Ectodermal cell (in vitro differentiated cells): Measurements from ENCODE around the gene BCAT1.

ENCODE experiments used
- H3K27ac ChIP-seq: 2 replicates; pipeline ENCODE4 v1.7.0; 2013; ENCODE audit warnings: mild to moderate bottlenecking, low read depth, low read length; ENCODE audit not compliant: insufficient read depth, poor library complexity, severe bottlenecking
- H3K27me3 ChIP-seq: 2 replicates; pipeline ENCODE4 v1.7.0; 2013; ENCODE audit warnings: mild to moderate bottlenecking, low read length; ENCODE audit not compliant: insufficient read depth, control insufficient read depth, poor library complexity, severe bottlenecking
- H3K36me3 ChIP-seq: one replicate; pipeline ENCODE4 v1.7.0; 2013; ENCODE audit warnings: low read length; ENCODE audit not compliant: control insufficient read depth, insufficient read depth
- H3K4me1 ChIP-seq: one replicate; pipeline ENCODE4 v1.7.0; 2013; ENCODE audit warnings: low read length; ENCODE audit not compliant: control insufficient read depth, insufficient read depth
- H3K4me3 ChIP-seq: 2 replicates; pipeline ENCODE4 v1.7.0; 2013; ENCODE audit warnings: low read depth, low read length, control low read depth; ENCODE audit not compliant: insufficient read depth
- H3K9me3 ChIP-seq: 2 replicates; pipeline ENCODE4 v1.7.0; 2013; ENCODE audit warnings: mild to moderate bottlenecking, low read length, moderate library complexity; ENCODE audit not compliant: control insufficient read depth
- WGBS, 2 experiments: methylation state at CpG; one replicate each; pipeline ENCODE4 v1.1.7; 2013; ENCODE audit warnings: missing lambda C conversion rate in 2 of 2; 5-methylcytosine and 5-hydroxymethylcytosine counted together

The BCAT1 gene

DNA sequence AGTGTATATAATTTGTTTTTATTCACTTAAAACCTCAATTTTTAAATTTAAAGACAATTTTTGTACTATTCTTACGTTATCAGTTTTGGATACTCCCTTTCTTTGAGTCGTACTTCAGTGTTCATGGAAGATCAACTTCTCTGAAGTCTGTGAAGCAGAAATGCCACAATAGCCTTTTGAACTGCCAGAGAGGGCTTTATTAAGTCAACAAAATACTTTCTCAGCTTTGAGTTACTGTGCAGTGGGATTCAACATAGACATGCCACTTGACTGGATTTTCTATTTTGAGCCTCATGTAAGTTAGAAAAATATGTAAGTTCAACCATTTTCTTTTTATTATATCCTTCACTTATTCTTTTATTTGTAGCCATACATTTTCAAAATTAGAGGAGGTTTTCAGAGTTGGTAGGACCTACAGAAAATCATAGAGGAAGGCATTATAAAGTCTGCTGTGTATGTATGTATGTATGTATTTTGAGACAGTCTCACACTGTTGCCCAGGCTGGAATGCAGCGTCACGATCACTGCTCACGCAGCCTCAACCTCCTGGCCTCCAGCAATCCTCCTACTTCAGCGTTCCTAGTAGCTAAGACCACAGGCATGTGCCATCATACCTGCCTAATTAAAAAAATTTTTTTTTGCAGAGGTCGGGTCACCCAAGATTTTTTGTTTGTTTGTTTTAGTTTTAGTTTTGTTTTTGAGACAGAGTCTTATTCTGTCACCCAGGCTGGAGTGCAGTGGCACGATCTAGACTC lies 31.3 kb upstream of the BCAT1 start:
- no peaks in the 10 kb centered on the region for H3K27me3 ChIP-seq
- WGBS, 2 experiments = 93 to 97% methylated on average over 8 of the region's 8 CpGs
- H3K27ac ChIP-seq = no peak overlapping the region
- no peak overlapping the region for H3K4me3 ChIP-seq
- H3K36me3 ChIP-seq = no peaks in the 10 kb centered on the region
- H3K4me1 ChIP-seq = no peaks in the 10 kb centered on the region
- H3K9me3 ChIP-seq = no peaks in the 10 kb centered on the region

DNA sequence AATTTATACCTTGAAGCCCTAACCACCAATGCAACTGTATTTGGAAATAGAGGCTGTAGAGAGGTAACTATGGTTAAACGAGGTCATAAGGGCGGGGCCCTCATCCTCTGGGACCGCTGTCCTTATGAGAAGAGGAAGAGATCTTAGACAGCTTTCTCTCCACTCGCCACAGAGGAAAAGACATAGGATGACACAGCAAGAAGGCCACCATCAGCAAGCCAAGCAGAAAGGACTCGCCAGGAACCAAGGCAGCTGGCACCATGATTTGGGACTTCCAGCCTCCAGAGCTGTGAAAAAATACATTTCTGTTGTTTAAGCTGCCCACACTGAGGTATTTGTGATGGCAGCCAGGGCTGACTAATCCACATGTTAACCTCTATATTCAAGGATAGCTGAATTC lies 30.4 kb upstream of the BCAT1 start:
- Histone ChIP-seq H3K36me3 (no peaks in the 10 kb centered on the region), H3K27ac (no peak overlapping the region), H3K27me3 (no peaks in the 10 kb centered on the region), H3K9me3 (no peaks in the 10 kb centered on the region), H3K4me3 (no peak overlapping the region), H3K4me1 (no peaks in the 10 kb centered on the region)
- WGBS, 2 experiments = 96 to 97% methylated on average over 5 of the region's 5 CpGs

DNA sequence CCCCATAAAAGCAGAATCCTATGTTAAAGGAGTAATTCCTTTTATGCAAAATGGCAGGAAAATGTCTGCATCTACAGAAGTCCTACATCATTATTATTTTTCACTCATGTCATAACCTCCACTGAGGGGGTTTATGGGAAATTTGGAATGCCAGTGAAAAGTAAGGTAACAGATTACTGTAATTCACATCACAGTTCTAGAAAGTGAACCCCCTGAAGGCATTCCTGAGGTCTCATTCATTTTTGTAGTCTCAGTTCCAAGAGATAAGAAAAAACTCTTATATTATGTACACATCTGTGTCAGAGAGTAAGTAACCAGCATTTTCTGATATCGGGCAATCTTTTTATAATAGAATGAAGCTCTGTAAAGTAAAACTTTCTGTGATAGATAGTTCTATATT lies 28.8 kb upstream of the BCAT1 start:
- Histone ChIP-seq H3K27me3 (no peaks in the 10 kb centered on the region), H3K27ac (no peak overlapping the region), H3K36me3 (no peaks in the 10 kb centered on the region), H3K9me3 (no peaks in the 10 kb centered on the region), H3K4me1 (no peaks in the 10 kb centered on the region), H3K4me3 (no peak overlapping the region)
- WGBS, 2 experiments = 100% methylated on average over 1 of the region's 1 CpG; no CpG with 5 or more reads in 1 of the 2 experiments

DNA sequence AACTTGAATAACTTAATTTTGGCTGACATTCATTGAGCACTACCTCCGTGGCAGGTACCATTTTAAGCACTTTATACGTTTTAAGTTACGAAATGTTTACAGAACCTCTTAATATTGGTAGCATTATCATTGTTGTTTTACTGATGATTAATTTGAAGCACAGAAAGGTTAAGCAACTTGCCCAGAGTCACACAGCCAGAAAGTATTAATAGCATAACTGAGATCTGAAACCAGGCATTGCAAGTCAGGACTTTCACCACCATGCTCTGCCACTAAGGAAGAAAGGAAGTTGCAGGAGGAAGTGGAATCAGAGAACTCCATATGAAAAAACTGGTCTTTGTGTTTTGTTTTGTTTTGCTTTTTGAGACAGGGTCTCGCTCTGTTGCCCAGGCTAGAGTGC lies 28.2 kb upstream of the BCAT1 start:
- Histone ChIP-seq H3K27ac (no peak overlapping the region), H3K27me3 (no peaks in the 10 kb centered on the region), H3K4me1 (no peaks in the 10 kb centered on the region), H3K4me3 (no peak overlapping the region), H3K36me3 (no peaks in the 10 kb centered on the region), H3K9me3 (no peaks in the 10 kb centered on the region)
- WGBS, 2 experiments = 69 to 72% methylated on average over 4 of the region's 4 CpGs

DNA sequence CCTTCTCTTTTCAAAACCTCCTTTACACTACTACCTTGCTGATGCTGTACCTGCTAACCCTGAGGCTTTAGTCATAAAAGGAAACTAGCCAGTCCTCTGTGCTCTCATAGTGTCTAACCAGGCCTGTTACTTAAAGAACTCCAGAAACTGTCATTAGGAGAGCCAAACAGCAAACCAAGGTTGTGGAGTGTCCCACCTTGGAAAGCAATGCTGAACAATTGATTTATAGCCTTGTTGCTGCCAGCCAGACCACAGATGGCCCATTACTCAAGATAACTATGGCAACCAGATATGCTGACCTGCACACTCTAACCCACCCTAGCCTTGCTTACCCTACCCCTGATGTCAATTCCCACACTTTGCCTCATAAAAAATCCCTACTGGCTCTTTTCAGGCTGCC lies 26.5 kb upstream of the BCAT1 start:
- H3K36me3 ChIP-seq = no peaks in the 10 kb centered on the region
- no peaks in the 10 kb centered on the region for H3K9me3 ChIP-seq
- H3K27ac ChIP-seq = no peak overlapping the region
- no peak overlapping the region for H3K4me3 ChIP-seq
- no peaks in the 10 kb centered on the region for H3K27me3 ChIP-seq
- H3K4me1 ChIP-seq = no peaks in the 10 kb centered on the region

DNA sequence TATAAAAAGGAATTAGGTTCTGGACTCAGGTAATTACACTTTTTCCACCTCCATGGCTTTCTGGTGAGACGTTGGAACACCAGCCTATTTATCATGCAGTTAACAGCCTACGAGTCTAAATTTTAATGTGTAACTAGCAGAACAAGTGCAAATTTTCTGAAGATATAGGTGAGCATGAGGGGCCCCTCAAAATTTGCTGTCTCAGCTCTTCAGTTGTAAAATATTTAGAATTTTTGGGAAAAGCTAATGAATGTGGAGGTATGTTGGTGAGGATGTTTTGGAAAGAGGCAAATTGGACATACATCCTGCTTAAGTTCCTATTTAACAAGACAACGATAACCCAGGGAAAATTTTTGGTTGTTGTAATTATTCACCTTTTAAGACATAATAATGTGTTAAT lies 25.3 kb upstream of the BCAT1 start:
- WGBS, 2 experiments = 89 to 92% methylated on average over 2 to 3 of the region's 3 CpGs

DNA sequence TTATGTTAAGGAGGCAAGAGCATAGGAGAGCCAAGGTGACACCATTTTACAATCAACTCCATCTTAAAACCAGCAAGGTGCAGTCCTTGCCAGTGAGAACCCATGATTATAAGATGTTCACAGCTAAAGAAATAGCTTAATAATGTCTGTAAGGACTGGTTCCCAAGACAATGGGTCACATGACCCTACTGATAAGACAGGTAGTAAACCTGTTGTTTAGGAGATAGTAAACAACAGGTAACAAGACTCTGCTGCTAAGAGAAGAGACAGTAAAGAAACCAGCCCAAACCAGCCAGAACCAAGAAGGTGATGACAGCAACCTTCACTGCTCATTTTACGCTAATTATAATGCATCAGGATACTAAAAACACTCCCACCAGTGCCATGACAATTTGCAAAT lies 23.2 kb upstream of the BCAT1 start:
- 100% methylated on average over 1 of the region's 1 CpG for WGBS, 2 experiments
- no peak overlapping the region for H3K27ac ChIP-seq
- no peaks in the 10 kb centered on the region for H3K27me3 ChIP-seq
- H3K4me3 ChIP-seq = no peak overlapping the region
- H3K9me3 ChIP-seq = no peaks in the 10 kb centered on the region
- H3K4me1 ChIP-seq = no peaks in the 10 kb centered on the region
- H3K36me3 ChIP-seq = no peaks in the 10 kb centered on the region

More for the DNA sequence above, 25.3 kb upstream of the BCAT1 start:
- Histone ChIP-seq H3K4me3 (no peak overlapping the region), H3K27me3 (no peaks in the 10 kb centered on the region), H3K27ac (no peak overlapping the region), H3K9me3 (no peaks in the 10 kb centered on the region), H3K4me1 (no peaks in the 10 kb centered on the region), H3K36me3 (no peaks in the 10 kb centered on the region)

DNA sequence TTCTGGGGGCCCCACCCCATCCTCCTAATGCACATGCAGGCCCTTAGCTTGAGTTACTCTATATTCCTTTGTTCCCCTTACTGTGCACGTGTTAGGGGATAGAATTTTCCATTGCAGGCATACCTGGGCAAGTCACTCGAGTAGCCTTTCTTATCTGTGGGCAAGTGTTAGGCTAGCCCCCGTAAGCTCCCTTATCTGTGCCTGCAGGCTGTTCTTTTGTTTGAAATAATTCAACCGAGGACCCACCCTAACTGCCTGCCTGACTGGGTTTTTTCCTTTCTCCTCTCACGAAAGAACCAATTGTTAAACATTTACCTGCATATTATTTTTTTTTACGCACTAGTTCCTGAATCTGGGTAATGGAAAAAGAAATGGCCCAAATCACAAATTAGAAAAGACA lies 21.3 kb upstream of the BCAT1 start:
- H3K9me3 ChIP-seq = no peaks in the 10 kb centered on the region
- H3K4me1 ChIP-seq = no peaks in the 10 kb centered on the region
- H3K27ac ChIP-seq = no peak overlapping the region
- H3K36me3 ChIP-seq = no peaks in the 10 kb centered on the region
- H3K4me3 ChIP-seq = no peak overlapping the region
- no peaks in the 10 kb centered on the region for H3K27me3 ChIP-seq
- 77 to 80% methylated on average over 5 to 6 of the region's 6 CpGs for whole genome bisulfite sequencing, 2 experiments

DNA sequence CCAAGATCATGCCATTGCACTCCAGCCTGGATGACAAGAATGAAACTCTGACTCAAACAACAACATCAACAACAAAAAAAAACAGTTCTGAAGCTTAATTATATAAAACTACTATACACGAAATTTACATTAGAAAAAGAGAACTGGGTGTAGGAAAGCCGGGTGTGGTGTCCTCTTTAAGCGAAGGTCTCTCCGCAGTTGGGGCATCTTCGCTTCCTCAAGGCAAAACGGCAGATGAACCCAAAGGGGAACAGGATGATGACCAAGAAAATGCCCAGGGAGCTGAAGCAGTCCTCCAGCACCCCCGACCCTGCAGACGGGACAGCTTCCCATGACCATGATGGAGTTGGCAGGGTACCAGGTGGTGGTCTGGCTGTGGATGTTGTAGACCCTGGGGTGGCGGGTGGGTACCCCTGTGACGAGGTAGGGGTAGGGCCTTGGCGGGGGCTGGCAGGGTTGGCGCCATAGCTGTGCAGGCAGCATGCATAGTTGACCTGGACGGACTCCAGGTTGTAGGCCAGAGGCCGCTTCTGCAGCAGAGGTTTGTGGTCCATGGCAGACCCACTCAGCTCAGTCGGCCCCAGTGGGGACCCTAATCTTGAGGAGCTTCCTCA lies 18.2 kb upstream of the BCAT1 start:
- Histone ChIP-seq H3K27ac (no peak overlapping the region), H3K27me3 (no peaks in the 10 kb centered on the region), H3K4me1 (no peaks in the 10 kb centered on the region), H3K36me3 (no peaks in the 10 kb centered on the region), H3K9me3 (no peaks in the 10 kb centered on the region), H3K4me3 (no peak overlapping the region)
- 88% methylated on average over 15 of the region's 15 CpGs for WGBS, 2 experiments

DNA sequence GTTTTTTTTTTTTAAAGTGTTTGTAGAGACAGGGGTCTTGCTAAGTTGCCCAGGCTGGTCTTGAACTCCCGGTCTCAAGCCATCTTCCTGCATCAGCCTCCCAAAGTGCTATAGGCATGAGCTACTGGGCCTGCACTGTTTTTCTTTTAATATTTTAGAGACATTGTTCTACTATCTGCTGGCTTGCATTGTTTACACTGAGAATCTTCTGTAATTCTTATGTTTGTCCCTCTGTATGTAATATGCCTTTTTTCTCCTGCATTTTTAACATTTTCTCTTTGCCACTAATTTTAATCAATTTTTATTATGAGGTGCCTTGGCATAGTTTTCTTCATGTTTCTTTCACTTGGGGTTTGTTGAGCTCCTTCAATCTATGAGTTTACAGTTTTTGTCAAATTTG lies 15.4 kb upstream of the BCAT1 start:
- Histone ChIP-seq H3K36me3 (no peaks in the 10 kb centered on the region), H3K27ac (no peak overlapping the region), H3K27me3 (no peaks in the 10 kb centered on the region), H3K4me1 (no peaks in the 10 kb centered on the region), H3K4me3 (no peak overlapping the region), H3K9me3 (no peaks in the 10 kb centered on the region)
- 0% methylated on average over 1 of the region's 1 CpG for WGBS, 2 experiments
